Iris pigment epithelial cell (primary cell): ENCODE measurements around the gene BPTF.
A peak's percentile ranks its signal among the peaks of the same experiment; 100 is the strongest.
"Not testable (repeated sequence)": the region's sequence is repeated elsewhere in the genome, so short reads cannot be mapped to it uniquely, and the experiment has no call there.

Experiments used
- DNase-seq: peaks from one replicate; pipeline ENCODE4 v3.0.0-alpha.2; 2011; ENCODE audit warnings: low read depth

Gene BPTF

DNA sequence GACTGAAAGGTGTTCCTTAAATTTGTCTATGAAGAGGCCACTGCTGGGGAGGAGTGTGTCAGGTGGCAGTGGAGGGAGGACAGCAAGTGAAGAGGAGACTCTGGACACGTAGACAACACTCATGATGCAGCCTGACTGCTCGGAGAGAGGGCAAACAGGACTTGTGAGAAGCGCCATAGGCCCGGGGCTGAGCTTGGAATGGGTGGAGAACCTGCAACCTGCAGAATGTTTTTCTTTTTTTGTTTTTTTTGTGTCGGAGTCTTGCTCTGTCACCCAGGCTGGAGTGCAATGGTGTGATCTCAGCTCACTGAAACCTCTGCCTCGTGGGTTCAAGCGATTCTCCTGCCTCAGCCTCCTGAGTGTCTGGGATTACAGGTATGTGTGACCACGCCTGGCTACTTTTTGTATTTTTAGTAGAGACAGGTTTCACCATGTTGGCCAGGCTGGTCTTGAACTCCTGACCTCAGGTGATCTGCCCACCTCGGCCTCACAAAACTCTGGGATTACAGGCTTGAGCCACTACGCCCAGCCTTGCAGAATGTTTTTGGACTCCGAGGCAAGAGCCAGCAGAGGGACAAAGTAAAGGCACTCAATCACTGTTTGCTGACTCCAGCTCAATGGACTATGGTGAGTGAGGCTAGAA lies 189.9 kb downstream of the BPTF start:
- no peak for DNase-seq

DNA sequence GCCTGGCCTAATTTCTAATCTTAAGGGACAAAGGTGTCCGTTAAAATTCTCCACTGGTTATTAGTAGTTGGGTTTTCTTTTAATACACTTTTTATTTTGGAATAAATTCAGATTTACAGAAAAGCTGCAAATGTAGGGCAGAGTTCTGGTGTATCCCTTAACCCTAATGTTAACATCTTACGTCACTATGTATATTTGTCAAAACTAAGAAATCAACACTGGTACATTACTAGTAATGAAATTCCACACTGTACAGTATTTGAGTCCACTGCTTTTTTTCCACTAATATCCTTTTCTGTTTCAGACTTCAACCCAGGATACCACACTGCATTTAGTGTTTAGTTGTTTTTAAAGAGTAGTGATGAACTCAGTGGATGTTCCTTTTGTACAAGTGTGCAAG lies 191.5 kb downstream of the BPTF start:
- DNase-seq, result no peak

DNA sequence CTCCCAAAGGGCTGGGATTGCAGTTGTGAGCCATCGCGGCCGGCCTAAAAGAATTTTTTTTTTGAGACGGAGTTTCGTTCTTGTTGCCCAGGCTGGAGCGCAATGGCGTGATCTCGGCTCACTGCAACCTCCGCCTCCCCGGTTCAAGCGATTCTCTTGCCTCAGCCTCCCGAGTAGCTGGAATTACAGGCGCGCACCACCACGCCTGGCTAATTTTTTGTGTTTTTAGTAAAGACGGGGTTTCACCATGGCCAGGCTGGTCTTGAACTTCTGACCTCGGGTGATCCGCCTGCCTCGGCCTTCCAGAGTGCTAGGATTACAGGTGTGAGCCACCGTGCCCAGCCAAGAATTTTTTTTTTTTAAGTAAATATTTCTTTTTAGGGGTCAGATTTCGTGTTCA lies 193.2 kb downstream of the BPTF start:
- DNase-seq, result not testable (repeated sequence)

DNA sequence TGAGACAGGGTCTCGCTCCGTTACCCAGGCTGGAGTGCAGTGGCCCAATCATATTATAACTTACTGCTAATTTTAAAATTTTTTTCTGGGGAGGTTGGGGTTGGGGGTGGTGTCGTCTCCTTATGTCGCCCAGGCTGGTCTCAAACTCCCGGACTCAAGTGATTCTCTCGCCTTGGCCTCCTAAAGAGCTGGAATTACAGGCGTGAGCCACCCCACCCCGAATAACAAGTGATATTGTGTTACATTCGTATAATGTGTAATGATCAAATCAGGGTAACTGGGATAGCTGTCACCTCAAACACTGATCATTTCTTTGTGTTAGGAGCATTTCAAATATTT lies 194.0 kb downstream of the BPTF start:
- DNase-seq, result no peak

DNA sequence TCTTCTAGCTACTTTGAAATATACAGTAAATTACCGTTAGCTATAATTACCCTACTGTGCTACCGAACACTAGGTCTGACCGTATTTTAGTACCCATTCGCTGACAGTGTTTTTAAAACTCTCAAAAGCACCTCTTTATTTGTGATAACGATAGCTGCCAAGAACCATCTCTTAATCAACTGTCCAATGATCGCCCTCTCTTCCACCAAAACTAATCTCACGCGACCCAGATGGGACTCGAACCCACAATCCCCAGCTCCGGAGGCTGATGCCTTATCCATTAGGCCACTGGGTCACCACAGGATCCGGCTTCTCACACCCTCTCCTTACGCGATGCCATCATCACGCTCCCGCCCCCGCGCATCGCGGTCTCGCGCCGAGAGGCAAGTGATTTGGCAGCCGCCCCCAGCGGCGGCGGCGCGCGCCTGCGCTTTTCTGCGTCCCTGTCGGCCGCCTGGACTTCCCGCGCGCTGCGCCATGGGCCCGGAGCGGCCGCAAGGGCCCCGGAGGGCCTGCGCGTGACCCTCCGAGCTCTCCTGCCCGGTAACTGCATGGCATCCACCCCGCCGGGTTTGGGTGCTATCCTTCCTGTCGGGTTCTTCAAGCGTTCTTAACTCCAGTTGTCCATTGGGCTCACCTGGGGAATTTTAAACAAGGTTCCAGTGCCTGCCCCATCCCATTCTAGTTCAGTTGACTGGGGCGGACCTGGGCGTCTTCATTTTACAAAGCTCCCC lies 194.5 kb downstream of the BPTF start:
- DNase-seq, result peak; percentile 91

DNA sequence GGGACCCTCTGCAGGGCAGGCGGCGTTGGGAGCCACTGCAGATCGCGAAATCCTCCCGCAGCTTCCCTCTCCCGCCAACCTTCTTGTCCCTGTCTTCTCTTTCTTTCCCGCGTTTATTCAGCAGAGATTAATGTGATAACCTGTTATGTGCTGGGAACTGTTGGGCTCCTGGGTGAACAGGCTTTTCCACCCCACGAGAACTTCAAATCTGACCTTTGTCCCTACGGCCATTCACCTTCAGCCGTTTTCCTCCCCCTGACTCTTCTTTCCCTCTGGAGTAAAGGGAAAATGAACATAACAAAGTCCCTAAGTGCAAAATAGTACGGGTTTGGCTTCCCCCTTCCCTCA lies 195.1 kb downstream of the BPTF start:
- DNase-seq, result no peak

DNA sequence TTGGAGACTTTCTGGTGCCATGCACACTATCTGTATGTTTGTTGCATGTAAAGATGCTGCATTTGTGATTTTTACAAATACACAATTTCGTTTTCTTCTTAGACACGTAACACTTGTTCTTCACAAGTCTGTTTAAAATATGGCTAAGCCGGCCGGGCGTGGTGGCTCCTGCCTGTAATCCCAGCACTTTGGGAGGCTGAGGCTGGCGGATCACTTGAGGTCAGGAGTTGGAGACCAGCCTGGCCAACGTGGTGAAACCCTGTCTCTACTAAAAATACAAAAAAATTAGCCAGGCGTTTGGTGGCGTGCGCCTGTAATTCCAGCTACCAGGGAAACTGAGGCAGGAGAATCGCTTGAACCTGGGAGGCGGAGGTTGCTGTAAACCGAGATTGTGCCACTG lies 195.5 kb downstream of the BPTF start:
- not testable (repeated sequence) for DNase-seq

DNA sequence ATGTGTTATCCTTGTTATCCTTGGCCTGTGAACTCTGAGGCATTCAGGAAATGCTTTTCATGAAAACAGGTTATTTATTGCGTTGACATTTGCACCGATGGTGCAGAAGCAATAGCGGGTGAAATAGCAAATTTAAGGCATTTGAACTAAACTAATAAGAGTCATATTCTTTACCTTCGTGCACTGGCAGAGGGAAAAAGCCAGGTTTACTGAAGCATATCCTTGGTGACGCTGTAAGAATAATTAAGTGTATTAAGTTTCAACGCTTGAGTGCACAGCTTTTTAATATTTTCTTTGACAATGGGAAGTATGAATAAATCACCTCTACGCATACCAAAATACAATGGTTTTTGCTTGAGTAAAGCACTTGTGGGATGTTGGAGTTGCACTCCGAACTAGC lies 196.7 kb downstream of the BPTF start:
- no peak for DNase-seq

DNA sequence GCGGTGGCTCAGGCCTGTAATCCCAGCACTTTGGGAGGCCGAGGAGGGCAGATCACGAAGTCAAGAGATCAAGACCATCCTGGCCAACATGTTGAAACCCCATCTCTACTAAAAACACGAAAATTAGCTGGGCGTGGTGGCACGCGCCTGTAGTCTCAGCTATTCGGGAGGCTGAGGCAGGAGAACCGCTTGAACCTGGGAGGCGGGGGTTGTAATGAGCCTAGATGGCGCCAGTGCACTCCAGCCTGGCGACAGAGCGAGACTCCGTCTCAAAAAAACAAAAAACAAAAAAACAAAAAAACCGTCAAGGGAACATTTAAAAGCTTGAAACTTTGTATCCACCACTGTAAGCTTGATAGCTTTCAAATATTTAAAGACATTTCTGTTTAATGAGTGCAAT lies 197.2 kb downstream of the BPTF start:
- not testable (repeated sequence) for DNase-seq

DNA sequence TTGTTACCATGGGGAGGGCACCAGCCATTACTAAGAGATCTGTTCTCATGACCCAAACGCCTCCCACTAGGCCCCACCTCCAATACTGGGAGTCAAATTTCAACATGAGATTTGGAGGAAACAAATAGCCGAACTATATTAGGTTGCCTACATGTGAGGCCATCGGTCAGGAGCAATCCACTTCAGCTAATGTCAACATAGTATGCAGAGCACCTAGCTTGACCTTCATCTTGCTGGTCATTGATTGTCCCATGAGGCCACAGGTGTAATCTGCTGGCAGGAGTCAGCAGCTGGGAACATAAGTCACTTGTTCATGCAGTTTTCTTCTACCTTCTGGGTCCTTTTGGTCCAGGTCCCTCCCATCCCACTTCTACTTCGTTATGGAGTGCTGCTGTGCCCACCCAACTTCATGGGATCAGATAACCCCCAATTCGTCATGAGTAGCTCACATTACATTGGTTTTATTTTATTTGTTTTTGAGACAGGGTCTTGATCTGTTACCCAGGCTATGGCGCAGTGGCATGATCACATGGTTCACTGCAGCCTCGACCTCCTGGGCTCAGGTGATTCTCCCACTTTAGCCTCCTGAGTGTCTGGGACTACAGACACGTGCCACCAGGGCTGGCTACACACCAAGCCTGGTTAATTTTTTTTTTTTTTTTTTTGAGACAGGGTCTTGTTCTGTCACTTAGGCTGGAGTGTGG lies 204.4 kb downstream of the BPTF start:
- DNase-seq, result peak; percentile 33
